GM23248 (cell line): ENCODE measurements around the gene AFF3.

Source experiments
- EZH2 ChIP-seq: fragments of 200-600 bp; sonication (generic); IDR thresholded peaks from 2 replicates; pipeline ENCODE4 v1.6.1; 2018; ENCODE audit warnings: antibody characterized with exemption, mild to moderate bottlenecking; ENCODE audit not compliant: insufficient read depth, poor library complexity, severe bottlenecking
- EZH2phosphoT487 ChIP-seq: fragments of 200-600 bp; sonication (generic); IDR thresholded peaks from 2 replicates; pipeline ENCODE4 v1.6.1; 2018; ENCODE audit warnings: antibody characterized with exemption, moderate library complexity, mild to moderate bottlenecking, low read depth; ENCODE audit not compliant: insufficient read depth

- no peak for TF ChIP-seq EZH2phosphoT487
- no peak for TF ChIP-seq EZH2
Observed at GRCh38 chr2:99611786-99612185, 530.6 kb downstream of the AFF3 start.
